Neural progenitor cell (in vitro differentiated cells): ENCODE measurements around the gene COASY. TPM values are rescaled to one million over a fixed set of nuclear protein-coding genes. Genes with fewer than 3 reads are reported as not detected.

Source experiments
- DNase-seq: peaks from one replicate; pipeline ENCODE4 v3.0.0-alpha.2; 2016; ENCODE audit warnings: low spot score
- H2AFZ ChIP-seq: fragments of 200-600 bp; sonication (generic); replicated peaks from 2 replicates; pipeline ENCODE4 v1.6.1; 2016; ENCODE audit warnings: antibody characterized with exemption
- H3F3A ChIP-seq: fragments of 200-600 bp; sonication (generic); 2 replicates; pipeline ENCODE4 v1.6.1; 2016; ENCODE audit warnings: antibody characterized with exemption, low read depth
- H3K27ac ChIP-seq: fragments of 200-600 bp; sonication (generic); 2 replicates; pipeline ENCODE4 v1.5.1; 2016; ENCODE audit warnings: mild to moderate bottlenecking
- H3K27me3 ChIP-seq: fragments of 200-600 bp; sonication (generic); 2 replicates; pipeline ENCODE4 v1.6.1; 2016; ENCODE audit warnings: mild to moderate bottlenecking, moderate library complexity
- H3K36me3 ChIP-seq: fragments of 200-600 bp; sonication (generic); 2 replicates; pipeline ENCODE4 v1.5.1; 2016
- H3K4me1 ChIP-seq: fragments of 200-600 bp; sonication (generic); 2 replicates; pipeline ENCODE4 v1.6.1; 2016; ENCODE audit warnings: mixed run types
- H3K4me2 ChIP-seq: fragments of 200-600 bp; sonication (generic); 2 replicates; pipeline ENCODE4 v1.6.1; 2016
- H3K4me3 ChIP-seq: fragments of 200-600 bp; sonication (generic); 2 replicates; pipeline ENCODE4 v1.5.1; 2016
- H3K79me2 ChIP-seq: fragments of 200-600 bp; sonication (generic); 2 replicates; pipeline ENCODE4 v1.6.1; 2016; ENCODE audit warnings: low read depth
- H3K9ac ChIP-seq: fragments of 200-600 bp; sonication (generic); 2 replicates; pipeline ENCODE4 v1.6.1; 2016
- H3K9me3 ChIP-seq: fragments of 200-600 bp; sonication (generic); 2 replicates; pipeline ENCODE4 v1.5.1; 2016; ENCODE audit warnings: low read depth
- H4K20me1 ChIP-seq: fragments of 200-600 bp; sonication (generic); 2 replicates; pipeline ENCODE4 v1.6.1; 2016; ENCODE audit warnings: low read depth
- H3K27ac Mint-ChIP-seq: 3 replicates; pipeline ENCODE4 v1.8.0; 2021; ENCODE audit warnings: mixed read lengths
- H3K27me3 Mint-ChIP-seq: 2 replicates; pipeline ENCODE4 v1.8.0; 2022; ENCODE audit warnings: low read depth, mild to moderate bottlenecking, inconsistent platforms, moderate library complexity, mixed read lengths; ENCODE audit not compliant: insufficient read depth
- H3K36me3 Mint-ChIP-seq: 3 replicates; pipeline ENCODE4 v1.8.0; 2021; ENCODE audit warnings: mixed read lengths
- H3K4me1 Mint-ChIP-seq: 3 replicates; pipeline ENCODE4 v1.8.0; 2021; ENCODE audit warnings: mixed read lengths
- H3K4me3 Mint-ChIP-seq: 3 replicates; pipeline ENCODE4 v1.8.0; 2021; ENCODE audit warnings: mild to moderate bottlenecking, moderate library complexity, mixed read lengths
- H3K9me3 Mint-ChIP-seq: 3 replicates; pipeline ENCODE4 v1.8.0; 2020; ENCODE audit warnings: mixed read lengths
- CTCF ChIP-seq: fragments of 200-600 bp; sonication (generic); IDR thresholded peaks from 2 replicates; pipeline ENCODE4 v1.5.1; 2017; ENCODE audit warnings: antibody characterized with exemption, mild to moderate bottlenecking
- EZH2 ChIP-seq: fragments of 200-600 bp; sonication (generic); IDR thresholded peaks from 2 replicates; pipeline ENCODE4 v1.6.1; 2017; ENCODE audit warnings: antibody characterized with exemption, mild to moderate bottlenecking, moderate library complexity
- EZH2phosphoT487 ChIP-seq: fragments of 200-600 bp; sonication (generic); IDR thresholded peaks from 2 replicates; pipeline ENCODE4 v1.6.1; 2017; ENCODE audit warnings: antibody characterized with exemption
- total RNA-seq: library from RNA; depleted of rRNA; stranded (reverse); fragments of >200 nt; gene quantifications from 2 replicates; pipeline ENCODE4 v1.2.3, GENCODE V29; 2015; ENCODE audit warnings: low replicate concordance

COASY gene
- total RNA-seq, 1 donor from 2014 or later, result 6.1 TPM

DNA sequence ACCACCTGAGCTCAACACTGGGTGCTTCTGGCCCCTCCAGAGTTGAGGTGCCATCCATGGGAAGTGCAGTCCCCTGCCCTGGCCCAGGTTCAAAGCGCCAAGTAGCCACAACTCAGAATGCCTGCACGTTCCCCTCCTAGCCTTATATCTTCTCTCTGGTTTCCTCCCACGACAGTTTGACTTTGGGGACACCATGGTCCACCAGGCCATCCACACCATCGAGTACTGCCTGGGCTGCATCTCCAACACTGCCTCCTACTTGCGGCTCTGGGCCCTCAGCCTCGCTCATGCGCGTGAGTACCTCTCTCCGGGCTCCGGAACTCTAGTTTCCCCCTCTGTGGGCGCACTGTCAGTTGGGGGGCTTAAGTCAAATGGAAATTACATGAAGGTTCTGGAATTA, 48.3 kb upstream of the COASY start:
- Mint-ChIP-seq H3K36me3 (peaks cover 29% of the 10 kb centered on the region), H3K4me1 (peaks cover 31% of the 10 kb centered on the region), H3K27me3 (peaks cover 4% of the 10 kb centered on the region), H3K4me3 (no peak overlapping the region), H3K27ac (peak overlapping the region; percentile 42), H3K9me3 (no peaks in the 10 kb centered on the region)
- no peaks in the 10 kb centered on the region for H3K79me2 ChIP-seq
- H3F3A ChIP-seq, result no peaks in the 10 kb centered on the region
- H3K4me2 ChIP-seq, result no peak overlapping the region
- no peaks in the 10 kb centered on the region for H3K27me3 ChIP-seq
- no peaks in the 10 kb centered on the region for H4K20me1 ChIP-seq
- no peak overlapping the region for H3K4me3 ChIP-seq
- peaks cover 4% of the 10 kb centered on the region for H3K4me1 ChIP-seq
- no peak overlapping the region for H3K27ac ChIP-seq
- H3K9me3 ChIP-seq, result no peaks in the 10 kb centered on the region
- no peak for DNase-seq
- H2AFZ ChIP-seq, result no peak overlapping the region
- H3K9ac ChIP-seq, result no peak overlapping the region
- no peak for TF ChIP-seq CTCF
- no peak for TF ChIP-seq EZH2
- TF ChIP-seq EZH2phosphoT487, result no peak
- H3K36me3 ChIP-seq, result no peaks in the 10 kb centered on the region

GRCh38 chr17:42514279-42514678, 47.7 kb upstream of the COASY start:
- Histone ChIP-seq H4K20me1 (no peaks in the 10 kb centered on the region), H3K4me3 (no peak overlapping the region), H3K9ac (no peak overlapping the region), H3K79me2 (no peaks in the 10 kb centered on the region), H3K4me2 (no peak overlapping the region), H3K27ac (peak overlapping the region; percentile 84), H3K36me3 (no peaks in the 10 kb centered on the region), H3F3A (peaks cover 2% of the 10 kb centered on the region), H3K4me1 (peaks cover 10% of the 10 kb centered on the region), H3K27me3 (no peaks in the 10 kb centered on the region), H2AFZ (no peak overlapping the region), H3K9me3 (no peaks in the 10 kb centered on the region)
- TF ChIP-seq EZH2phosphoT487 (no peak), CTCF (no peak), EZH2 (no peak)
- H3K4me3 Mint-ChIP-seq, result no peak overlapping the region
- peaks cover 25% of the 10 kb centered on the region for H3K36me3 Mint-ChIP-seq
- no peaks in the 10 kb centered on the region for H3K9me3 Mint-ChIP-seq
- peaks cover 37% of the 10 kb centered on the region for H3K4me1 Mint-ChIP-seq
- peaks cover 4% of the 10 kb centered on the region for H3K27me3 Mint-ChIP-seq
- no peak for DNase-seq
- no peak overlapping the region for H3K27ac Mint-ChIP-seq

DNA sequence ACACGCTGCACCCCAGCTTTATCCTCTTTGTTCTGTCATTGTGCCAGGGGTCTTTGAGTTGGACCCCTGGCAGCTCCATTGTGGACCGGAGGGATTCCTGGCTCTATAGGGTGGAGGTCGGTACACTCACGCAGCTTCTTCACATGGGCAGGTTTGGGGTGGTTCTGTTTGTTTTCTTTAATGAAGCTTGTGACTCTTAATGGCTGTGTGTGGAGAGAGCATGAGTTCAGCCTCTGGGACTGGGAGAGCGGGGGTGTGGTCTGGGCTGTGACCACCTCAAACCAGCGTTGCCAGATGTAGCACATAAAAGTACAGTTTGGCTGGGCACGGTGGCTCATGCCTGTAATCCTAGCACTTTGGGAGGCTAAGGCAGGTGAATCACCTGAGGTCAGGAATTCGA, 47.1 kb upstream of the COASY start:
- H3K4me2 ChIP-seq, result no peak overlapping the region
- H3K9me3 Mint-ChIP-seq, result no peaks in the 10 kb centered on the region
- H3K27ac Mint-ChIP-seq, result peak overlapping the region; percentile 88
- no peaks in the 10 kb centered on the region for H3K79me2 ChIP-seq
- no peak overlapping the region for H2AFZ ChIP-seq
- H3K4me3 Mint-ChIP-seq, result peak overlapping the region; percentile 60
- H3K9me3 ChIP-seq, result no peaks in the 10 kb centered on the region
- H3K36me3 ChIP-seq, result no peaks in the 10 kb centered on the region
- no peaks in the 10 kb centered on the region for H3K27me3 ChIP-seq
- H3K27me3 Mint-ChIP-seq, result peaks cover 5% of the 10 kb centered on the region
- DNase-seq, result peak; percentile 44
- TF ChIP-seq EZH2 (no peak), CTCF (no peak), EZH2phosphoT487 (no peak)
- H4K20me1 ChIP-seq, result no peaks in the 10 kb centered on the region
- H3K36me3 Mint-ChIP-seq, result peaks cover 22% of the 10 kb centered on the region
- H3K9ac ChIP-seq, result no peak overlapping the region
- H3K4me1 ChIP-seq, result peaks cover 16% of the 10 kb centered on the region
- H3K27ac ChIP-seq, result peak overlapping the region; percentile 84
- H3K4me3 ChIP-seq, result no peak overlapping the region
- peaks cover 8% of the 10 kb centered on the region for H3F3A ChIP-seq
- H3K4me1 Mint-ChIP-seq, result peaks cover 42% of the 10 kb centered on the region
